AG09319 (cell line): ENCODE results near the gene BST2.

Source experiments
- DNase-seq: peaks from one replicate; pipeline ENCODE4 v3.0.0-alpha.2; 2010; ENCODE audit warnings: low read depth; ENCODE audit errors: extremely low read depth
- TF ChIP-seq, protein P1 (sequence below): IDR thresholded peaks from 2 replicates; pipeline ENCODE4 v1.5.1; 2011; ENCODE audit warnings: low read depth, mild to moderate bottlenecking, inconsistent platforms, low read length, moderate library complexity

BST2 gene, protein sequence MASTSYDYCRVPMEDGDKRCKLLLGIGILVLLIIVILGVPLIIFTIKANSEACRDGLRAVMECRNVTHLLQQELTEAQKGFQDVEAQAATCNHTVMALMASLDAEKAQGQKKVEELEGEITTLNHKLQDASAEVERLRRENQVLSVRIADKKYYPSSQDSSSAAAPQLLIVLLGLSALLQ

DNA sequence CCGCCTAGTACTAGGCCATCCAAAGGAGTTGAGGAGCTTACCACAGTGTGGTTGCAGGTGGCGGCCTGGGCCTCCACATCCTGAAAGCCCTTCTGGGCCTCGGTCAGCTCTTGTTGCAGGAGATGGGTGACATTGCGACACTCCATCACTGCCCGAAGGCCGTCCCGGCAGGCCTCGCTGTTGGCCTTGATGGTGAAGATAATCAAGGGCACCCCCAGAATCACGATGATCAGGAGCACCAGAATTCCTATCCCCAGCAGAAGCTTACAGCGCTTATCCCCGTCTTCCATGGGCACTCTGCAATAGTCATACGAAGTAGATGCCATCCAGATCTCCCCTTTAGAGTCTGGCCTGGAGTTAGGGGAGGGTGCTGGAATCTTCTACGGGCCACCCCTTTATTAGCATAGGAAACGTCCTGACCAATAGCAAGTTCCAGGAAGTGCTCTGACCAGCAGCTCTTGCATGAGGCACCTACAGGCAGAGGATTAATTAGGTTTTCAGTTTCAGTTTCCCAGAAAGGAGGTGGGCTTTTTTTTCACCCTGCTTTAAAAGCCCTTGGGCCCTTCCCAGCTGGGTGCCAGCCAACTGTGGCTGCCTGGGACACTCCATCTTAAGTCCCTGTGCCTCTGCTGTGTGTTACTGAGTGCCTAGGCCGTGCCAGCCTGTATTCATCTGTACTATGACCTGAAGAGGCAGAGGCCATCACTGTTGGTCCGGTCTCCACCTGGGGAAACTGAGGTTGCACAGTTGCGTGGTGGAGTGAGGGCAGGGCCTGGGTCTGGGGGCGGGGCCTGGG lies at the start of gene BST2:
TSS of gene BST2 (minus strand) at position 381 of the 796 bp plus-strand sequence. CDS start at position 326, 55 bp downstream.
- DNase-seq, result no peak

DNA sequence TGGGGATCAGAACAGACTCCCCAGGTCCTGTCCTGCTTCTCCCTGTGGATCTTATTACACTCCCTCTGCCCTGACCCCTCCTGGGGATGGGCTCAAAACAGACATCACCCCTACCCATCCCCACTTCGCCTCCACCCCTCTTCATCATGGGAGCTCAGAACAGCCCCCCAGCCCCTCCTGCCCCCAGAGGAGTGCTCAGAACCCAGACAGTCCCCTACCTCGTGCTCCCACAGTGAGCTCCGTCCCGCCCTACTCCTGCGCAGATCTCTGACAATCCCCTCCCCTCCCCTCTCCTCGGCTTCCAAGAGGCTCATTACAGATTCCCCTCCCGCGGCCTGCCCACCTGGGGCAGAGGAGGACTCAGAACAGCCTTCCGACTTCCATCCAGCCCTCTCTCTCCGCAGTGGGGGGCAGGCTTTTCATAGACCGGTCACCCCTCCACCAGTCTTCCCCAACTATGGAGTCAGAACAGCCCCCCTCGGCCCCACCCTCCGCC lies 49.2 kb upstream of the BST2 start:
- DNase-seq, result no peak
- TF ChIP-seq, protein P1, sequence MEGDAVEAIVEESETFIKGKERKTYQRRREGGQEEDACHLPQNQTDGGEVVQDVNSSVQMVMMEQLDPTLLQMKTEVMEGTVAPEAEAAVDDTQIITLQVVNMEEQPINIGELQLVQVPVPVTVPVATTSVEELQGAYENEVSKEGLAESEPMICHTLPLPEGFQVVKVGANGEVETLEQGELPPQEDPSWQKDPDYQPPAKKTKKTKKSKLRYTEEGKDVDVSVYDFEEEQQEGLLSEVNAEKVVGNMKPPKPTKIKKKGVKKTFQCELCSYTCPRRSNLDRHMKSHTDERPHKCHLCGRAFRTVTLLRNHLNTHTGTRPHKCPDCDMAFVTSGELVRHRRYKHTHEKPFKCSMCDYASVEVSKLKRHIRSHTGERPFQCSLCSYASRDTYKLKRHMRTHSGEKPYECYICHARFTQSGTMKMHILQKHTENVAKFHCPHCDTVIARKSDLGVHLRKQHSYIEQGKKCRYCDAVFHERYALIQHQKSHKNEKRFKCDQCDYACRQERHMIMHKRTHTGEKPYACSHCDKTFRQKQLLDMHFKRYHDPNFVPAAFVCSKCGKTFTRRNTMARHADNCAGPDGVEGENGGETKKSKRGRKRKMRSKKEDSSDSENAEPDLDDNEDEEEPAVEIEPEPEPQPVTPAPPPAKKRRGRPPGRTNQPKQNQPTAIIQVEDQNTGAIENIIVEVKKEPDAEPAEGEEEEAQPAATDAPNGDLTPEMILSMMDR, result no peak

More for the DNA sequence above, at the start of gene BST2:
- TF ChIP-seq, protein P1, result no peak

DNA sequence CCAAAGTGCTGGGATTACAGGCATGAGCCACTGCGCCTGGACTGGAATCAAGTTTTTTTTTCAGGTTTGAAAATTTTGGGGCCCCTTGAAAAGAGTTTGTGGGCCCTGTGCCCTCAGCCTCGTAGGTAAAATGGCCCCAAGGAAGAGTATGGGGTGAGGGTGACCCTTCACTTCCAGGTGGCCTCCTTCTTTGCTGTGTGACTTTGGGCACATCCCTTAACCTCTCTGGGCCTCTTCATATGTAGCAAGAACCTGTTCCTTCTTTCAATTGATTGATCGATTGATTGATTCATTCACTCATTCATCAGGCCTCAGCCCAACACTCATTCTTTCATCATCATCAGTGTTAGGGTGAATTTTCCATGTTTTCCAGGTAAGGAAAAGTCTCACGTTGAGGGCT lies 46.4 kb upstream of the BST2 start:
- DNase-seq, result no peak
- TF ChIP-seq, protein P1, result no peak

DNA sequence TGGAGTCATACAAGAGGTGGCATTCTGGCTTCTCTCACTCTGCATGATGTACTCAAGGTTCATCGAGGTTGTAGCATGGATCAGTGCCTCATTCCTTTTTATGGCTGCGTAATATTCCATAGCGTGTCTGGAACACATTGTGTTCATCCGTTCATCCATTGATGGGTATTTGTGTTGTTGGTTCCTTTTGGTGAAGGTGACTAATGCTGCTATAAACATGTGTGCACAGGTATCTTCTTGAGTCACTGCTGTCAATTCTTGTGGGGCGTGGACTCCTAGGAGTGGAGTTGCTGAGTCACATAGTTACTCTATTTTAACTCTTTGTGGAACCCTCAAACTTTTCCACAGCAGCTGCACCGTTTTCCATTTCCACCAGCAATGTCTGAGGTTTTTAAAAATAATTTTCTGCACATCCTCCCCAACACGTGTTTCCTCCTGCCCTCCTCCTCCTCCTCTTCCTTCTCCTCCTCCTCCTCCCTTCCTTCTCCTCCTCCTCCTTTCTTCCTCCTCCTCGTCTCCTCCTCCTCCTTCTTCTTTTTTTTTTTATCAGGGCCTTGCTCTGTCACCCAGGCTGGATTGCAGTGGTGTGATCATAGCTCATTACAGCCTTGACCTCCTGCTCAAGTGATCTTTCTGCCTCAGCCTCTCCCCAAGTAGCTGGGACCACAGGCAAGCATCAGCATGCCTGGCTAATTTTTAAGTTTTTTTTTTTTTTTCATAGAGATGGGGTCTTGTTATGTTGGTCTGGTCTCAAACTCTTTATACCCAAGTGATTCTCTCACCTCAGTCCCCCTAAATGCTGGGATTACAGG lies 45.0 kb upstream of the BST2 start:
- DNase-seq, result no peak
- TF ChIP-seq, protein P1, result no peak

DNA sequence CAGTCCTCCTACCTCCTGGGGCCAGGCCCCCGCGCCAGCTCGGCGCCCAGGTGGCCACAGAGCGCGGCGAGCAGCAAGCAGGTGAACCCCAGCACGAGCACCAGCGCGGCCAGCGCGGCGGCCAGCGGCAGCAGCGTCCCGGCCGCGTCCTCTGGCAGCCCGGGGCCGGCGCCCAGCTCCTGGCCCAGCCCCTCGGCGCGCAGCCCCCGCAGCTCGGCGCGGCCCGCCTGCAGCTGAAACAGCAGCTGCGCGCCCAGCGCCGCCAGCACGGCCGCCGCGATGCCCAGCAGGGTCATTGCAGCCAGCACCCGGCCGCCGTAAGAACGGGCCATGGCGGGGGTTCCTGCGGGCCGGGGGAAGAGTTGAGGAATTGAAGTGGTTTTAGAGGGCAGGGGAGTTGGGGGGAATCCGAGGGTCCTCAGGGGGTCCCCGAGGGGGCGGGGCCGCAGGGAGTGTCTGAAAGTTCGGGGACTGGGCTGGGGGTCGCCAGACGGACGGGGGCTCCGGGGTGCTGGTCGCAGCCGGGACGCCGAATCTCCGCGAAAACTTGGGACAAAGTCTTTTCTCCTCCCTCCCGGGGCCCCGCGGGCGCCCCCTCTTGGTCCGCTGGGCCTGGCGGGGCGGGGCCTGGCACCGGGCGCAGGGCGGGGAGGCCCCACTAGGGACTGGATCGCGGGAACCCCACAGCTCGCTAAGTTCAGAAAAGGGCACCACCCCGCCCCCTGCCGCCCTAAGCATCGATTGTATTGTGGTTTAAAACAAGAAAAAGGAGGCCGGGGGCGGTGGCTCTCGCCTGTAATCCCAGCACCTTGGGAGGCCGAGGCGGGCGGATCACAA lies 42.9 kb upstream of the BST2 start, which contains the start of gene TMEM221:
TSS of gene TMEM221 (minus strand) at position 538 of the 837 bp plus-strand sequence. CDS start at position 332, 206 bp downstream.
- DNase-seq, result no peak
- TF ChIP-seq, protein P1, result peak; percentile 45

DNA sequence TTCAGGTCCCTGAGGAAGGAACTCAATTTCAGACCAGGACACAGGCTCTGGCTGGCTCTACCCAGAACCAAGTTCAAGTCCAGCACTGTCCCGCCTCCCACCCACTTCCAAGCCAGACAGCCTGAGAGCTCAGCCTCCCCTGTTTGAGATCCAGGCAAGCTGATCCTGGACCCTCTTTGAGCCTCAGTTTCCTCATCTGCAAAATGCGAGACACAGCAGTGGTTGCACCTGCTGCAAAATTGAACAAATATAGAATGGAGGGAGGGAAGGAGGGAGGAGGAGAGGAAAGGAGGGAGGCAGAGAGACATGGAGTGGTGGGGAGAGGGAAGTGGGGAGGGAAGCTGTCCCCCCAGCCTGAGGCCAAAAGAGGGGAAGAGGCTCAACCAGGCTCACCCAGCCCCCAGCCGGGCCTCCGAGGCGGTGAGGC lies 42.3 kb upstream of the BST2 start:
- DNase-seq, result no peak
- TF ChIP-seq, protein P1, result no peak
